Upper lobe of left lung (tissue), 6 donors: Measurements from ENCODE around the gene DLG2. TPM values are rescaled to one million over a fixed set of nuclear protein-coding genes. Genes with fewer than 3 reads are reported as not detected.

Experiments used
- ATAC-seq, 2 donors: fragments of 200-7000 bp; cut with Tn5 transposase; one replicate each; pipeline ENCODE4 v1.9.1; 2022; ENCODE audit warnings: mild to moderate bottlenecking in 2 of 2, moderate library complexity in 2 of 2; ENCODE audit not compliant: low FRiP score in 2 of 2
- DNase-seq, 2 donors: peaks; one replicate each; pipeline ENCODE4 v3.0.0-alpha.2; 2019 to 2020
- H3K27ac ChIP-seq, 4 donors: fragments of 200-600 bp; sonication (generic); one replicate each; pipeline ENCODE4 v1.5.1; 2016 to 2019
- H3K27me3 ChIP-seq, 4 donors: fragments of 200-600 bp; sonication (generic); one replicate each; pipeline ENCODE4 v1.5.1; 2017 to 2019
- H3K36me3 ChIP-seq, 4 donors: fragments of 200-600 bp; sonication (generic); one replicate each; pipeline ENCODE4 v1.5.1; 2016 to 2019
- H3K4me1 ChIP-seq, 4 donors: fragments of 200-600 bp; sonication (generic); one replicate each; pipeline ENCODE4 v1.5.1; 2018 to 2019
- H3K4me3 ChIP-seq, 4 donors: fragments of 200-600 bp; sonication (generic); one replicate each; pipeline ENCODE4 v1.5.1; 2017 to 2019; ENCODE audit warnings: mild to moderate bottlenecking in 2 of 4, moderate library complexity in 1 of 4
- H3K9me3 ChIP-seq, 4 donors: fragments of 200-600 bp; sonication (generic); one replicate each; pipeline ENCODE4 v1.5.1; 2018 to 2019
- CTCF ChIP-seq, 6 experiments: fragments of 450-650 bp in 4 of 6; fragments of 200-600 bp in 2 of 6; sonication (generic) in 2 of 6; IDR thresholded peaks; one replicate each; pipeline ENCODE4 v1.5.1; 2016 to 2019; ENCODE audit warnings: antibody characterized with exemption in 6 of 6
- EP300 ChIP-seq, 4 donors: sonication (generic); formaldehyde crosslinking; IDR thresholded peaks; one replicate each; pipeline ENCODE4 v1.5.1; 2017; ENCODE audit warnings: antibody characterized with exemption in 4 of 4, control low read depth in 2 of 4
- POLR2A ChIP-seq, 4 donors: fragments of 450-650 bp; IDR thresholded peaks; one replicate each; pipeline ENCODE4 v1.5.1; 2016 to 2017; ENCODE audit warnings: antibody characterized with exemption in 4 of 4, mild to moderate bottlenecking in 2 of 4
- POLR2AphosphoS5 ChIP-seq, 2 donors: sonication (generic); formaldehyde crosslinking; IDR thresholded peaks; one replicate each; pipeline ENCODE4 v1.5.1; 2017; ENCODE audit warnings: antibody characterized with exemption in 2 of 2
- WGBS, 2 donors: methylation state at CpG; one replicate each; pipeline ENCODE4 v1.1.5; 2017 to 2018; 5-methylcytosine and 5-hydroxymethylcytosine counted together
- total RNA-seq, 6 donors: library from RNA; depleted of rRNA in 4 of 6; stranded (reverse); fragments of >200 nt in 4 of 6; gene quantifications; one replicate each; pipeline versions ENCODE4 v1.1.0 to v1.2.1, GENCODE V29; 2016 to 2021
- donor health status: DM: no; HTN: no; CAD: no; lungs with moderate emphysema.
- donor health status: DM: no; HTN: yes; CAD: no; lungs with severe emphysema.

Gene DLG2
- total RNA-seq, 6 donors from 2014 or later = 3.4 to 37.7 (median 9.1) TPM

- no peak for TF ChIP-seq POLR2A (IDR thresholded peaks at IDR 0.05)
- TF ChIP-seq POLR2AphosphoS5 (IDR thresholded peaks at IDR 0.05) = no peak
- no peak for ATAC-seq
- Histone ChIP-seq H3K9me3 (no peaks in the 10 kb centered on the region), H3K27me3 (no peaks in the 10 kb centered on the region), H3K4me1 (no peaks in the 10 kb centered on the region), H3K27ac (no peak overlapping the region), H3K36me3 (no peaks in the 10 kb centered on the region), H3K4me3 (no peak overlapping the region)
- DNase-seq = no peak
- WGBS, 2 donors = 55 to 62% methylated on average over 3 of the region's 3 CpGs
Observed at GRCh38 chr11:83933008-83933407, 1694.1 kb downstream of the DLG2 start.

- Histone ChIP-seq H3K9me3 (no peaks in the 10 kb centered on the region), H3K4me1 (no peaks in the 10 kb centered on the region), H3K27ac (no peak overlapping the region), H3K4me3 (no peak overlapping the region), H3K27me3 (no peaks in the 10 kb centered on the region), H3K36me3 (no peaks in the 10 kb centered on the region)
- 90 to 100% methylated on average over 1 of the region's 1 CpG for WGBS, 2 donors
- DNase-seq (no peak), ATAC-seq (no peak)
- TF ChIP-seq EP300 (IDR thresholded peaks at IDR 0.05) (no peak), POLR2A (IDR thresholded peaks at IDR 0.05) (no peak), CTCF (IDR thresholded peaks at IDR 0.05) (no peak), POLR2AphosphoS5 (IDR thresholded peaks at IDR 0.05) (no peak)
Observed at GRCh38 chr11:83927422-83927821, 1699.7 kb downstream of the DLG2 start.

- TF ChIP-seq EP300 (IDR thresholded peaks at IDR 0.05) = no peak
- no peak for TF ChIP-seq POLR2A (IDR thresholded peaks at IDR 0.05)
- no peak for TF ChIP-seq CTCF (IDR thresholded peaks at IDR 0.05)
- TF ChIP-seq POLR2AphosphoS5 (IDR thresholded peaks at IDR 0.05) = no peak
- Histone ChIP-seq H3K27ac (no peak overlapping the region), H3K4me1 (no peaks in the 10 kb centered on the region), H3K9me3 (no peaks in the 10 kb centered on the region), H3K4me3 (no peak overlapping the region), H3K27me3 (no peaks in the 10 kb centered on the region), H3K36me3 (no peaks in the 10 kb centered on the region)
- DNase-seq (no peak), ATAC-seq (no peak)
- 90 to 91% methylated on average over 6 of the region's 6 CpGs for WGBS, 2 donors
Observed at GRCh38 chr11:83924795-83925542, 1702.2 kb downstream of the DLG2 start.

DNA sequence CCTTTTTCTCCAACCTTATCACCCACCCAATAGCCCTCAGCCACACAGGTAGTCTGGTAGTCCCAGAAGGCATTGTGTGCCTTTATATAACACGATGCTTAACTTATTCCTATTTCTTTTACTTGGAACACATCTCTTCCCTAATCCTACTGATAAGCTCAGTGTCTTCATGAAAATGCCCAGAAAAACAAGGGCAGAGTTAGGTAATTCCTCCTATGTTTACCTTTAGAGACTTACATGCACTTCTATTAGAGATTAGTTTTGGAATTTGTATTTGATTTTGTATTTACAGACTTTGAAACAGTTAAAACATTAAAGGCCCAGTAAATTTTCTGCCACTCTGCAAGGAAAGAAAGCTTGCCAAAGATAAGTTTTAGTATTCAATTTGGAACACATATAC is 1703.2 kb downstream of the DLG2 start:
- no peak for DNase-seq
- ATAC-seq = no peak
- Histone ChIP-seq H3K27me3 (no peaks in the 10 kb centered on the region), H3K4me3 (no peak overlapping the region), H3K36me3 (no peaks in the 10 kb centered on the region), H3K27ac (no peak overlapping the region), H3K4me1 (no peaks in the 10 kb centered on the region), H3K9me3 (no peaks in the 10 kb centered on the region)
- WGBS, 2 donors = 51 to 69% methylated on average over 1 of the region's 1 CpG
- TF ChIP-seq POLR2AphosphoS5 (IDR thresholded peaks at IDR 0.05) (no peak), CTCF (IDR thresholded peaks at IDR 0.05) (no peak), EP300 (IDR thresholded peaks at IDR 0.05) (no peak), POLR2A (IDR thresholded peaks at IDR 0.05) (no peak)

GRCh38 chr11:83922953-83923352 is 1704.2 kb downstream of the DLG2 start:
- no peak for ATAC-seq
- no peaks in the 10 kb centered on the region for H3K27me3 ChIP-seq
- H3K27ac ChIP-seq = no peak overlapping the region
- no peak overlapping the region for H3K4me3 ChIP-seq
- DNase-seq = no peak
- no peaks in the 10 kb centered on the region for H3K9me3 ChIP-seq
- TF ChIP-seq POLR2AphosphoS5 (IDR thresholded peaks at IDR 0.05) = no peak
- TF ChIP-seq POLR2A (IDR thresholded peaks at IDR 0.05) = no peak
- no peak for TF ChIP-seq CTCF (IDR thresholded peaks at IDR 0.05)
- TF ChIP-seq EP300 (IDR thresholded peaks at IDR 0.05) = no peak
- WGBS, 2 donors = 66 to 74% methylated on average over 1 of the region's 1 CpG
- H3K4me1 ChIP-seq = no peaks in the 10 kb centered on the region
- H3K36me3 ChIP-seq = no peaks in the 10 kb centered on the region
